ENCODE data around the gene MTRR. TPM values are rescaled to one million over a fixed set of nuclear protein-coding genes. Genes with fewer than 3 reads are reported as not detected.

Gene MTRR
- total and polyA plus RNA-seq, 9 of the 15 experiments (the other 6 are each of a cell fraction or from before 2014, with no cell fraction given): 39.3 to 84.6 (median 66.2) TPM

DNA sequence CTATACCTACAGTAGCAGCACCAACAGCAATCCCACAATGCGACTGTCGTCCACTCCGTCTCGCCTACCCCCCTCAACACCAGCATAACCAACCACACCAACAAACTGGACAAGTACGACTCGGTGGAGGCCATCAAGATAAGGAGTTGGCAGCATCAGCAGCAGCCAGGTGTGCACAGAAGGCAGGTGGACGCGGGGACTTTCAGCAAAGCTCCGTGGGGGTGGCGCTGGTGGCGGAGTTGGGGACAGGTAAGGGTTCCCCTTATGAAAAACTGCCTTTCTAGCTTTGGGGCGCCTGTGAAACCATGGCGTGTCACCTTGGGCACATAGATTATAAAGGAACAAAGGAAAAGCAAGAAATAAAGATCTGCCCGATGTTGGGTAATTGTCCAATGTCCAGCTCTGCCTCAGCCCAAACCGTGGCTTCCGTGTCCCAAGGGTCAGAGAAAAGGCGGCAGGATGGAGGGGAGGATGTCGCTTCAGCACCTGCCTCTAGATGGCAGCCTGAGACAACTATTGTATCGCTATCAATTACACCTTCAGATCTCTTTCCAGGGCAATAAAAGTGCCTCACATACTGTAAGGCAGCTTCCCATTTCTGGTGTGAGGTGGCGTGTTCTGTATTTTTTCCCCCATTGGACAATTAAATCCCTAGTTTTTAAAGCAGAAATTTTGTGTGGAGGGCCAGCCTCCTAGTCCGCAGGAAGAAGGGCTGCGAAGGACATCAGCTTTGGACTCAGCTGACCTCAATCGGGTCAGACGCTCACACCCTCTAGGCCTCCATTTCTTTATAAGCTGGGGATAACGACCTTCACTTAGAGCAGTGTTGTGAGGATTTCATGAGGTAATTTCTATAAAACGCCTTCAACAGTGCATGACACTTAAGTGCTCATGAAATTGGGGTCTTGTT is 58.8 kb downstream of the MTRR start (continued):
- TF ChIP-seq, protein P1, sequence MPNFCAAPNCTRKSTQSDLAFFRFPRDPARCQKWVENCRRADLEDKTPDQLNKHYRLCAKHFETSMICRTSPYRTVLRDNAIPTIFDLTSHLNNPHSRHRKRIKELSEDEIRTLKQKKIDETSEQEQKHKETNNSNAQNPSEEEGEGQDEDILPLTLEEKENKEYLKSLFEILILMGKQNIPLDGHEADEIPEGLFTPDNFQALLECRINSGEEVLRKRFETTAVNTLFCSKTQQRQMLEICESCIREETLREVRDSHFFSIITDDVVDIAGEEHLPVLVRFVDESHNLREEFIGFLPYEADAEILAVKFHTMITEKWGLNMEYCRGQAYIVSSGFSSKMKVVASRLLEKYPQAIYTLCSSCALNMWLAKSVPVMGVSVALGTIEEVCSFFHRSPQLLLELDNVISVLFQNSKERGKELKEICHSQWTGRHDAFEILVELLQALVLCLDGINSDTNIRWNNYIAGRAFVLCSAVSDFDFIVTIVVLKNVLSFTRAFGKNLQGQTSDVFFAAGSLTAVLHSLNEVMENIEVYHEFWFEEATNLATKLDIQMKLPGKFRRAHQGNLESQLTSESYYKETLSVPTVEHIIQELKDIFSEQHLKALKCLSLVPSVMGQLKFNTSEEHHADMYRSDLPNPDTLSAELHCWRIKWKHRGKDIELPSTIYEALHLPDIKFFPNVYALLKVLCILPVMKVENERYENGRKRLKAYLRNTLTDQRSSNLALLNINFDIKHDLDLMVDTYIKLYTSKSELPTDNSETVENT (CRISPR knock-in tag; IDR thresholded peaks at IDR 0.05): no peak
- TF ChIP-seq E2F5 (CRISPR knock-in tag; IDR thresholded peaks at IDR 0.05) (no peak), ZNF699 (CRISPR knock-in tag; IDR thresholded peaks at IDR 0.05; ENCODE audit: insufficient replicate concordance) (no peak), XRCC4 (IDR thresholded peaks at IDR 0.05; ENCODE audit: extremely low read depth, insufficient read depth, insufficient read length) (no peak), ILF3 (IDR thresholded peaks at IDR 0.05; ENCODE audit: borderline replicate concordance) (no peak), ZNF143 (CRISPR knock-in tag; IDR thresholded peaks at IDR 0.05) (no peak), COPS2 (conservative IDR thresholded peaks at IDR 0.05) (no peak), NFRKB (IDR thresholded peaks at IDR 0.05; ENCODE audit: low read depth) (no peak), NFE2 (IDR thresholded peaks at IDR 0.05; ENCODE audit: low read depth) (no peak), RBM25 (IDR thresholded peaks at IDR 0.05; ENCODE audit: low read depth, low read length, severe bottlenecking) (no peak), SMC3 (conservative IDR thresholded peaks at IDR 0.05; ENCODE audit: insufficient read depth, low read depth, low read length) (peak; percentile 95), ZNF316 (IDR thresholded peaks at IDR 0.05) (no peak), TRIM28 (IDR thresholded peaks at IDR 0.05) (no peak), CXXC5 (CRISPR knock-in tag; IDR thresholded peaks at IDR 0.05) (no peak), EP300 (IDR thresholded peaks at IDR 0.05; ENCODE audit: low read length) (no peak), RCOR1 (IDR thresholded peaks at IDR 0.05; ENCODE audit: borderline replicate concordance in 1 of 2, low read depth in 2 of 2, low read length in 2 of 2) (peak in 1 of 2 experiments; percentile 60; a peak in 1 of 4 replicates), ZNF408 (CRISPR knock-in tag; IDR thresholded peaks at IDR 0.05; ENCODE audit: low read depth) (no peak)
- TF ChIP-seq, protein P2, sequence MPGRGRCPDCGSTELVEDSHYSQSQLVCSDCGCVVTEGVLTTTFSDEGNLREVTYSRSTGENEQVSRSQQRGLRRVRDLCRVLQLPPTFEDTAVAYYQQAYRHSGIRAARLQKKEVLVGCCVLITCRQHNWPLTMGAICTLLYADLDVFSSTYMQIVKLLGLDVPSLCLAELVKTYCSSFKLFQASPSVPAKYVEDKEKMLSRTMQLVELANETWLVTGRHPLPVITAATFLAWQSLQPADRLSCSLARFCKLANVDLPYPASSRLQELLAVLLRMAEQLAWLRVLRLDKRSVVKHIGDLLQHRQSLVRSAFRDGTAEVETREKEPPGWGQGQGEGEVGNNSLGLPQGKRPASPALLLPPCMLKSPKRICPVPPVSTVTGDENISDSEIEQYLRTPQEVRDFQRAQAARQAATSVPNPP (IDR thresholded peaks at IDR 0.05; ENCODE audit: borderline replicate concordance, insufficient read depth, insufficient read length): no peak
- TF ChIP-seq, protein P3, sequence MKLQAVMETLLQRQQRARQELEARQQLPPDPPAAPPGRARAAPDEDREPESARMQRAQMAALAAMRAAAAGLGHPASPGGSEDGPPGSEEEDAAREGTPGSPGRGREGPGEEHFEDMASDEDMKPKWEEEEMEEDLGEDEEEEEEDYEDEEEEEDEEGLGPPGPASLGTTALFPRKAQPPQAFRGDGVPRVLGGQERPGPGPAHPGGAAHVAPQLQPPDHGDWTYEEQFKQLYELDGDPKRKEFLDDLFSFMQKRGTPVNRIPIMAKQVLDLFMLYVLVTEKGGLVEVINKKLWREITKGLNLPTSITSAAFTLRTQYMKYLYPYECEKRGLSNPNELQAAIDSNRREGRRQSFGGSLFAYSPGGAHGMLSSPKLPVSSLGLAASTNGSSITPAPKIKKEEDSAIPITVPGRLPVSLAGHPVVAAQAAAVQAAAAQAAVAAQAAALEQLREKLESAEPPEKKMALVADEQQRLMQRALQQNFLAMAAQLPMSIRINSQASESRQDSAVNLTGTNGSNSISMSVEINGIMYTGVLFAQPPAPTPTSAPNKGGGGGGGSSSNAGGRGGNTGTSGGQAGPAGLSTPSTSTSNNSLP (IDR thresholded peaks at IDR 0.05; ENCODE audit: borderline replicate concordance, low read depth, low read length): peak; percentile 74; the same call in 1 of the 2 replicates
- TF ChIP-seq, protein P4, sequence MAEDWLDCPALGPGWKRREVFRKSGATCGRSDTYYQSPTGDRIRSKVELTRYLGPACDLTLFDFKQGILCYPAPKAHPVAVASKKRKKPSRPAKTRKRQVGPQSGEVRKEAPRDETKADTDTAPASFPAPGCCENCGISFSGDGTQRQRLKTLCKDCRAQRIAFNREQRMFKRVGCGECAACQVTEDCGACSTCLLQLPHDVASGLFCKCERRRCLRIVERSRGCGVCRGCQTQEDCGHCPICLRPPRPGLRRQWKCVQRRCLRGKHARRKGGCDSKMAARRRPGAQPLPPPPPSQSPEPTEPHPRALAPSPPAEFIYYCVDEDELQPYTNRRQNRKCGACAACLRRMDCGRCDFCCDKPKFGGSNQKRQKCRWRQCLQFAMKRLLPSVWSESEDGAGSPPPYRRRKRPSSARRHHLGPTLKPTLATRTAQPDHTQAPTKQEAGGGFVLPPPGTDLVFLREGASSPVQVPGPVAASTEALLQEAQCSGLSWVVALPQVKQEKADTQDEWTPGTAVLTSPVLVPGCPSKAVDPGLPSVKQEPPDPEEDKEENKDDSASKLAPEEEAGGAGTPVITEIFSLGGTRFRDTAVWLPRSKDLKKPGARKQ (CRISPR knock-in tag; IDR thresholded peaks at IDR 0.05): no peak

All from K562 (cell line).